ENCODE results near the gene YES1.
A peak's percentile ranks its signal among the peaks of the same experiment; 100 is the strongest.

YES1 gene

GRCh38 chr18:811892-812375 is at the start of gene YES1:
YES1 (minus strand) TSS chr18:812242; CDS start chr18:756827, 55,415 bp downstream.
- FAIRE-seq (peak; percentile 47), DNase-seq (ENCODE audit: insufficient read length, low spot score) (no peak)

- FAIRE-seq (no peak), DNase-seq (ENCODE audit: insufficient read length, low spot score) (no peak)
These were observed 45.9 kb upstream of the YES1 start for GRCh38 chr18:857986-858385.

- DNase-seq (ENCODE audit: insufficient read length, low spot score) (no peak), FAIRE-seq (no peak)
These were observed 41.4 kb upstream of the YES1 start for GRCh38 chr18:853471-853870.

- DNase-seq (ENCODE audit: insufficient read length, low spot score) (no peak), FAIRE-seq (no peak)
These were observed 38.9 kb upstream of the YES1 start for GRCh38 chr18:850960-851359.

- DNase-seq (ENCODE audit: insufficient read length, low spot score) (no peak), FAIRE-seq (no peak)
These were observed 37.0 kb upstream of the YES1 start for GRCh38 chr18:849021-849420.

GRCh38 chr18:848062-848861 is 36.2 kb upstream of the YES1 start:
- no peak for DNase-seq (ENCODE audit: insufficient read length, low spot score)
- FAIRE-seq = no peak

GRCh38 chr18:845152-845819 is 33.2 kb upstream of the YES1 start:
- no peak for DNase-seq (ENCODE audit: insufficient read length, low spot score)
- FAIRE-seq = no peak

- no peak for FAIRE-seq
- no peak for DNase-seq (ENCODE audit: insufficient read length, low spot score)
These were observed 29.8 kb upstream of the YES1 start for GRCh38 chr18:841647-842370.

- FAIRE-seq (no peak), DNase-seq (ENCODE audit: insufficient read length, low spot score) (no peak)
These were observed 28.5 kb upstream of the YES1 start for GRCh38 chr18:840516-840915.

GRCh38 chr18:840023-840408 is 28.0 kb upstream of the YES1 start:
- no peak for DNase-seq (ENCODE audit: insufficient read length, low spot score)

GRCh38 chr18:839224-840022 is 27.4 kb upstream of the YES1 start:
- peak; percentile 95 for FAIRE-seq
- DNase-seq (ENCODE audit: insufficient read length, low spot score) = peak; percentile 75

More at GRCh38 chr18:840023-840408, 28.0 kb upstream of the YES1 start:
- FAIRE-seq = no peak

GRCh38 chr18:837922-838321 is 25.9 kb upstream of the YES1 start:
- FAIRE-seq = no peak
- DNase-seq (ENCODE audit: insufficient read length, low spot score) = no peak

GRCh38 chr18:834082-834720 is 22.2 kb upstream of the YES1 start:
- FAIRE-seq = no peak
- no peak for DNase-seq (ENCODE audit: insufficient read length, low spot score)

- FAIRE-seq = no peak
- no peak for DNase-seq (ENCODE audit: insufficient read length, low spot score)
These were observed 21.2 kb upstream of the YES1 start for GRCh38 chr18:833197-833596.

GRCh38 chr18:832085-832681 is 20.1 kb upstream of the YES1 start:
- DNase-seq (ENCODE audit: insufficient read length, low spot score) = no peak

GRCh38 chr18:830315-830901 is 18.4 kb upstream of the YES1 start:
- DNase-seq (ENCODE audit: insufficient read length, low spot score) = no peak

More at GRCh38 chr18:832085-832681, 20.1 kb upstream of the YES1 start:
- no peak for FAIRE-seq

GRCh38 chr18:829432-829831 is 17.4 kb upstream of the YES1 start:
- DNase-seq (ENCODE audit: insufficient read length, low spot score) = no peak
- FAIRE-seq = no peak

More at GRCh38 chr18:830315-830901, 18.4 kb upstream of the YES1 start:
- FAIRE-seq = peak; percentile 87

GRCh38 chr18:827093-827677 is 15.1 kb upstream of the YES1 start:
- no peak for DNase-seq (ENCODE audit: insufficient read length, low spot score)
- FAIRE-seq = no peak
